Measurements from ENCODE around the gene KCND3. TPM values are rescaled to one million over a fixed set of nuclear protein-coding genes. Genes with fewer than 3 reads are reported as not detected.
A peak's percentile ranks its signal among the peaks of the same experiment; 100 is the strongest.

The KCND3 gene
- total and polyA plus RNA-seq, 2 experiments from 2014 or later: 0.10 to 0.18 TPM

DNA sequence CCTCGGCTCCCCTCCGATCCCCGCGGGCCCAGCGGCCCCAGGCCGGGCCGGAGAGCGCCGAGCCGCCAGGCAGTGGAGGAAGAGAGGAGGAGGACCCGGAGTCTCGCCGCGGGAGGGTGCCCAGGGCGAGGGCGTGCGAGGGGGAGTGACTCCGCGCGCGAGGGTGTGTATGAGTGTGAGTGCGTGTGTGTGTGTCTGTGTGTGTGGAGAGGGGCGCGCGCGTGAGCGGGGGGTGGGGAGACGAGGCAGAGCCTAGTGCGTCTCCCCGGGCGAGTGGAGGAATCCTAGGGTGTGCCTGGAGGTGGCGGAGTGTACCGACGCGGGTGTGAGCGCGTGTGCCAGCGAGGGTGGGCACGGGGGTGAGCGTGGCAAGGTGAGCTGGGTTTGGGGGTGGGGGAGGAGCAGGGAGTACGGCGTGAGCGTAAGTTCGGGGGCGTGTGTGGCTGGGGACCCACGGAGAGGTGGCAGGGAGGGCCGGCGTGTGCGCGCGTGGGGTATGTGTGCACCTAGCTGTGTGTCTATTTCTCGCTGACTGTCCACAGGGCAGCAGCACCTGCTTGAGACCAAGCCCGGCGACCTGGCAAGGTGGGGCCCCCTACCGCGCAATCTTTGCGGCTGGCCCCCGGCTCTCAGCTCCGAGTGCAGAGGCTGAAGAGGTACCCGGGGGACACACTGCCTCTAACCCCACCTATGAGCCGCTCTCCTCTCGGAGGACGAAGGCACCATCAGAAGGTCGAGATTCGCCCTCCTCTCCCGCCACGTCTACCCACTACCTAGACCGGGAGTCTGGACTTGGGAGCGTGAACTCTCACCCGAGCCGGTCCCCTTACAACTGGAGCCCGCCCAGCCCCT, 784 bp upstream of the KCND3 start:
- Histone ChIP-seq H3K4me1 (ENCODE audit: insufficient read depth) (peaks cover 10% of the 10 kb centered on the region), H3K27ac (ENCODE audit: low read depth) (no peak overlapping the region), H3K79me2 (replicated peaks; ENCODE audit: insufficient read depth) (no peaks in the 10 kb centered on the region), H3K36me3 (ENCODE audit: insufficient read depth) (no peaks in the 10 kb centered on the region), H3K4me3 (peak overlapping the region; percentile 60), H4K20me1 (replicated peaks; ENCODE audit: insufficient read depth) (no peaks in the 10 kb centered on the region), H3F3A (replicated peaks; ENCODE audit: low read depth) (no peaks in the 10 kb centered on the region), H2AFZ (peak overlapping the region; percentile 76; the same call in 1 of the 2 replicates), H3K4me2 (peak overlapping the region; percentile 83), H3K9me2 (ENCODE audit: insufficient read depth) (no peaks in the 10 kb centered on the region), H3K27me3 (ENCODE audit: insufficient read depth) (peaks cover 58% of the 10 kb centered on the region)
- H3K4me1 Mint-ChIP-seq: peaks cover 16% of the 10 kb centered on the region
- H3K36me3 Mint-ChIP-seq (ENCODE audit: low read depth): no peaks in the 10 kb centered on the region
- H3K27me3 Mint-ChIP-seq (ENCODE audit: insufficient read depth, low read depth, poor library complexity): peaks cover 46% of the 10 kb centered on the region
- ATAC-seq (peak; percentile 31), DNase-seq (ENCODE audit: low spot score) (peak; percentile 49)
- H3K27ac Mint-ChIP-seq: no peak overlapping the region
- H3K4me3 Mint-ChIP-seq: peak overlapping the region; percentile 74
- H3K9me3 Mint-ChIP-seq: no peaks in the 10 kb centered on the region
- TF ChIP-seq, protein P1, sequence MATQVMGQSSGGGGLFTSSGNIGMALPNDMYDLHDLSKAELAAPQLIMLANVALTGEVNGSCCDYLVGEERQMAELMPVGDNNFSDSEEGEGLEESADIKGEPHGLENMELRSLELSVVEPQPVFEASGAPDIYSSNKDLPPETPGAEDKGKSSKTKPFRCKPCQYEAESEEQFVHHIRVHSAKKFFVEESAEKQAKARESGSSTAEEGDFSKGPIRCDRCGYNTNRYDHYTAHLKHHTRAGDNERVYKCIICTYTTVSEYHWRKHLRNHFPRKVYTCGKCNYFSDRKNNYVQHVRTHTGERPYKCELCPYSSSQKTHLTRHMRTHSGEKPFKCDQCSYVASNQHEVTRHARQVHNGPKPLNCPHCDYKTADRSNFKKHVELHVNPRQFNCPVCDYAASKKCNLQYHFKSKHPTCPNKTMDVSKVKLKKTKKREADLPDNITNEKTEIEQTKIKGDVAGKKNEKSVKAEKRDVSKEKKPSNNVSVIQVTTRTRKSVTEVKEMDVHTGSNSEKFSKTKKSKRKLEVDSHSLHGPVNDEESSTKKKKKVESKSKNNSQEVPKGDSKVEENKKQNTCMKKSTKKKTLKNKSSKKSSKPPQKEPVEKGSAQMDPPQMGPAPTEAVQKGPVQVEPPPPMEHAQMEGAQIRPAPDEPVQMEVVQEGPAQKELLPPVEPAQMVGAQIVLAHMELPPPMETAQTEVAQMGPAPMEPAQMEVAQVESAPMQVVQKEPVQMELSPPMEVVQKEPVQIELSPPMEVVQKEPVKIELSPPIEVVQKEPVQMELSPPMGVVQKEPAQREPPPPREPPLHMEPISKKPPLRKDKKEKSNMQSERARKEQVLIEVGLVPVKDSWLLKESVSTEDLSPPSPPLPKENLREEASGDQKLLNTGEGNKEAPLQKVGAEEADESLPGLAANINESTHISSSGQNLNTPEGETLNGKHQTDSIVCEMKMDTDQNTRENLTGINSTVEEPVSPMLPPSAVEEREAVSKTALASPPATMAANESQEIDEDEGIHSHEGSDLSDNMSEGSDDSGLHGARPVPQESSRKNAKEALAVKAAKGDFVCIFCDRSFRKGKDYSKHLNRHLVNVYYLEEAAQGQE (IDR thresholded peaks at IDR 0.05; ENCODE audit: unreplicated experiment): no peak
- no peak for TF ChIP-seq POLR2AphosphoS5 (IDR thresholded peaks at IDR 0.05; ENCODE audit: low read depth)
- TF ChIP-seq ZNF114 (CRISPR knock-in tag; IDR thresholded peaks at IDR 0.05): no peak
- TF ChIP-seq EZH2phosphoT487 (IDR thresholded peaks at IDR 0.05; ENCODE audit: unreplicated experiment): peak; percentile 57
- TF ChIP-seq, protein P2, sequence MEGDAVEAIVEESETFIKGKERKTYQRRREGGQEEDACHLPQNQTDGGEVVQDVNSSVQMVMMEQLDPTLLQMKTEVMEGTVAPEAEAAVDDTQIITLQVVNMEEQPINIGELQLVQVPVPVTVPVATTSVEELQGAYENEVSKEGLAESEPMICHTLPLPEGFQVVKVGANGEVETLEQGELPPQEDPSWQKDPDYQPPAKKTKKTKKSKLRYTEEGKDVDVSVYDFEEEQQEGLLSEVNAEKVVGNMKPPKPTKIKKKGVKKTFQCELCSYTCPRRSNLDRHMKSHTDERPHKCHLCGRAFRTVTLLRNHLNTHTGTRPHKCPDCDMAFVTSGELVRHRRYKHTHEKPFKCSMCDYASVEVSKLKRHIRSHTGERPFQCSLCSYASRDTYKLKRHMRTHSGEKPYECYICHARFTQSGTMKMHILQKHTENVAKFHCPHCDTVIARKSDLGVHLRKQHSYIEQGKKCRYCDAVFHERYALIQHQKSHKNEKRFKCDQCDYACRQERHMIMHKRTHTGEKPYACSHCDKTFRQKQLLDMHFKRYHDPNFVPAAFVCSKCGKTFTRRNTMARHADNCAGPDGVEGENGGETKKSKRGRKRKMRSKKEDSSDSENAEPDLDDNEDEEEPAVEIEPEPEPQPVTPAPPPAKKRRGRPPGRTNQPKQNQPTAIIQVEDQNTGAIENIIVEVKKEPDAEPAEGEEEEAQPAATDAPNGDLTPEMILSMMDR (conservative IDR thresholded peaks at IDR 0.05; ENCODE audit: low read depth in 2 of 2): 0 out of 4 replicates have a peak, but pooled peaks of 1 of the 2 experiments have one; percentile 8
- TF ChIP-seq EZH2 (IDR thresholded peaks at IDR 0.05; ENCODE audit: low read depth, unreplicated experiment): peak; percentile 66
- no peak for TF ChIP-seq ZNF331 (CRISPR knock-in tag; IDR thresholded peaks at IDR 0.05; ENCODE audit: low read depth)
- TF ChIP-seq, protein P3, sequence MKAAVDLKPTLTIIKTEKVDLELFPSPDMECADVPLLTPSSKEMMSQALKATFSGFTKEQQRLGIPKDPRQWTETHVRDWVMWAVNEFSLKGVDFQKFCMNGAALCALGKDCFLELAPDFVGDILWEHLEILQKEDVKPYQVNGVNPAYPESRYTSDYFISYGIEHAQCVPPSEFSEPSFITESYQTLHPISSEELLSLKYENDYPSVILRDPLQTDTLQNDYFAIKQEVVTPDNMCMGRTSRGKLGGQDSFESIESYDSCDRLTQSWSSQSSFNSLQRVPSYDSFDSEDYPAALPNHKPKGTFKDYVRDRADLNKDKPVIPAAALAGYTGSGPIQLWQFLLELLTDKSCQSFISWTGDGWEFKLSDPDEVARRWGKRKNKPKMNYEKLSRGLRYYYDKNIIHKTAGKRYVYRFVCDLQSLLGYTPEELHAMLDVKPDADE (IDR thresholded peaks at IDR 0.05): no peak
- TF ChIP-seq JUNB (IDR thresholded peaks at IDR 0.05; ENCODE audit: unreplicated experiment): no peak
- TF ChIP-seq, protein P4, sequence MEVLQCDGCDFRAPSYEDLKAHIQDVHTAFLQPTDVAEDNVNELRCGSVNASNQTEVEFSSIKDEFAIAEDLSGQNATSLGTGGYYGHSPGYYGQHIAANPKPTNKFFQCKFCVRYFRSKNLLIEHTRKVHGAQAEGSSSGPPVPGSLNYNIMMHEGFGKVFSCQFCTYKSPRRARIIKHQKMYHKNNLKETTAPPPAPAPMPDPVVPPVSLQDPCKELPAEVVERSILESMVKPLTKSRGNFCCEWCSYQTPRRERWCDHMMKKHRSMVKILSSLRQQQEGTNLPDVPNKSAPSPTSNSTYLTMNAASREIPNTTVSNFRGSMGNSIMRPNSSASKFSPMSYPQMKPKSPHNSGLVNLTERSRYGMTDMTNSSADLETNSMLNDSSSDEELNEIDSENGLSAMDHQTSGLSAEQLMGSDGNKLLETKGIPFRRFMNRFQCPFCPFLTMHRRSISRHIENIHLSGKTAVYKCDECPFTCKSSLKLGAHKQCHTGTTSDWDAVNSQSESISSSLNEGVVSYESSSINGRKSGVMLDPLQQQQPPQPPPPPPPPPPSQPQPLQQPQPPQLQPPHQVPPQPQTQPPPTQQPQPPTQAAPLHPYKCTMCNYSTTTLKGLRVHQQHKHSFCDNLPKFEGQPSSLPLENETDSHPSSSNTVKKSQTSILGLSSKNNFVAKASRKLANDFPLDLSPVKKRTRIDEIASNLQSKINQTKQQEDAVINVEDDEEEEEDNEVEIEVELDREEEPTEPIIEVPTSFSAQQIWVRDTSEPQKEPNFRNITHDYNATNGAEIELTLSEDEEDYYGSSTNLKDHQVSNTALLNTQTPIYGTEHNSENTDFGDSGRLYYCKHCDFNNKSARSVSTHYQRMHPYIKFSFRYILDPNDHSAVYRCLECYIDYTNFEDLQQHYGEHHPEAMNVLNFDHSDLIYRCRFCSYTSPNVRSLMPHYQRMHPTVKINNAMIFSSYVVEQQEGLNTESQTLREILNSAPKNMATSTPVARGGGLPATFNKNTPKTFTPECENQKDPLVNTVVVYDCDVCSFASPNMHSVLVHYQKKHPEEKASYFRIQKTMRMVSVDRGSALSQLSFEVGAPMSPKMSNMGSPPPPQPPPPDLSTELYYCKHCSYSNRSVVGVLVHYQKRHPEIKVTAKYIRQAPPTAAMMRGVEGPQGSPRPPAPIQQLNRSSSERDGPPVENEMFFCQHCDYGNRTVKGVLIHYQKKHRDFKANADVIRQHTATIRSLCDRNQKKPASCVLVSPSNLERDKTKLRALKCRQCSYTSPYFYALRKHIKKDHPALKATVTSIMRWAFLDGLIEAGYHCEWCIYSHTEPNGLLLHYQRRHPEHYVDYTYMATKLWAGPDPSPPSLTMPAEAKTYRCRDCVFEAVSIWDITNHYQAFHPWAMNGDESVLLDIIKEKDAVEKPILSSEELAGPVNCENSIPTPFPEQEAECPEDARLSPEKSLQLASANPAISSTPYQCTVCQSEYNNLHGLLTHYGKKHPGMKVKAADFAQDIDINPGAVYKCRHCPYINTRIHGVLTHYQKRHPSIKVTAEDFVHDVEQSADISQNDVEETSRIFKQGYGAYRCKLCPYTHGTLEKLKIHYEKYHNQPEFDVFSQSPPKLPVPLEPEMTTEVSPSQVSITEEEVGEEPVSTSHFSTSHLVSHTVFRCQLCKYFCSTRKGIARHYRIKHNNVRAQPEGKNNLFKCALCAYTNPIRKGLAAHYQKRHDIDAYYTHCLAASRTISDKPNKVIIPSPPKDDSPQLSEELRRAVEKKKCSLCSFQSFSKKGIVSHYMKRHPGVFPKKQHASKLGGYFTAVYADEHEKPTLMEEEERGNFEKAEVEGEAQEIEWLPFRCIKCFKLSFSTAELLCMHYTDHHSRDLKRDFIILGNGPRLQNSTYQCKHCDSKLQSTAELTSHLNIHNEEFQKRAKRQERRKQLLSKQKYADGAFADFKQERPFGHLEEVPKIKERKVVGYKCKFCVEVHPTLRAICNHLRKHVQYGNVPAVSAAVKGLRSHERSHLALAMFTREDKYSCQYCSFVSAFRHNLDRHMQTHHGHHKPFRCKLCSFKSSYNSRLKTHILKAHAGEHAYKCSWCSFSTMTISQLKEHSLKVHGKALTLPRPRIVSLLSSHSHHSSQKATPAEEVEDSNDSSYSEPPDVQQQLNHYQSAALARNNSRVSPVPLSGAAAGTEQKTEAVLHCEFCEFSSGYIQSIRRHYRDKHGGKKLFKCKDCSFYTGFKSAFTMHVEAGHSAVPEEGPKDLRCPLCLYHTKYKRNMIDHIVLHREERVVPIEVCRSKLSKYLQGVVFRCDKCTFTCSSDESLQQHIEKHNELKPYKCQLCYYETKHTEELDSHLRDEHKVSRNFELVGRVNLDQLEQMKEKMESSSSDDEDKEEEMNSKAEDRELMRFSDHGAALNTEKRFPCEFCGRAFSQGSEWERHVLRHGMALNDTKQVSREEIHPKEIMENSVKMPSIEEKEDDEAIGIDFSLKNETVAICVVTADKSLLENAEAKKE (CRISPR knock-in tag; IDR thresholded peaks at IDR 0.05): no peak
- no peak for TF ChIP-seq STAT1 (IDR thresholded peaks at IDR 0.05; ENCODE audit: unreplicated experiment)
- no peak for TF ChIP-seq CREB1 (CRISPR knock-in tag; IDR thresholded peaks at IDR 0.05; ENCODE audit: low read depth)
- no peak for TF ChIP-seq NANOG (IDR thresholded peaks at IDR 0.05; ENCODE audit: borderline replicate concordance)
